B cell (primary cell): ENCODE data around the gene FOXL2NB. TPM values are rescaled to one million over a fixed set of nuclear protein-coding genes. Genes with fewer than 3 reads are reported as not detected.

Source experiments
- ATAC-seq: fragments of 200-7000 bp; cut with Tn5 transposase; one replicate; pipeline ENCODE4 v1.10.0; 2021; ENCODE audit warnings: low read depth, mild to moderate bottlenecking, moderate number of reproducible peaks, moderate library complexity
- CTCF ChIA-PET: fragments of 350-600 bp; sonication (Branson Sonifier 250); formaldehyde crosslinking; loops from one replicate; lab custom pipeline; 2021; ENCODE audit warnings: antibody characterized with exemption, inconsistent platforms; lab: Charles Lee
- POLR2A ChIA-PET: fragments of 350-600 bp; sonication (Branson Sonifier 250); formaldehyde crosslinking; loops from one replicate; lab custom pipeline; 2021; ENCODE audit warnings: antibody characterized with exemption; lab: Charles Lee
- DNase-seq: peaks from one replicate; pipeline ENCODE4 v3.0.0; 2013
- H2AFZ ChIP-seq: 2 replicates; pipeline ENCODE4 v1.6.1; 2012; ENCODE audit warnings: mild to moderate bottlenecking, low read depth, low read length; ENCODE audit not compliant: insufficient read depth, poor library complexity, severe bottlenecking
- H3K27ac ChIP-seq, 2 donors: 1 replicate in 1 of 2; 2 replicates in 1 of 2; pipeline ENCODE4 v1.5.1; 2012 to 2013; ENCODE audit warnings: low read length in 2 of 2, mild to moderate bottlenecking in 2 of 2, moderate library complexity in 1 of 2
- H3K27me3 ChIP-seq, 4 experiments: fragments of 200-600 bp in 1 of 4; sonication (generic) in 1 of 4; replicated peaks in 1 of 4; 1 replicate in 2 of 4; 2 replicates in 2 of 4; pipeline versions ENCODE4 v1.6.1 to v1.7.0; 2013 to 2016; ENCODE audit warnings: low read length in 3 of 4, mild to moderate bottlenecking in 2 of 4, mixed read lengths in 1 of 4, moderate library complexity in 1 of 4; ENCODE audit not compliant: insufficient read depth in 4 of 4, control insufficient read depth in 3 of 4; ENCODE audit errors: control extremely low read depth in 1 of 4
- H3K36me3 ChIP-seq, 2 experiments: replicated peaks in 1 of 2; 1 replicate in 1 of 2; 2 replicates in 1 of 2; pipeline versions ENCODE4 v1.6.1 to v1.7.1; 2013; ENCODE audit warnings: low read length in 1 of 2; ENCODE audit not compliant: insufficient read depth in 2 of 2, control insufficient read depth in 1 of 2; ENCODE audit errors: control extremely low read depth in 1 of 2, extremely low read depth in 1 of 2
- H3K4me1 ChIP-seq, 2 donors: fragments of 200-600 bp in 1 of 2; sonication (generic) in 1 of 2; 1 replicate in 1 of 2; 2 replicates in 1 of 2; pipeline versions ENCODE4 v1.5.1 to v1.6.1; 2013 to 2017; ENCODE audit warnings: low read length in 2 of 2; ENCODE audit not compliant: control insufficient read depth in 2 of 2, insufficient read depth in 2 of 2
- H3K4me2 ChIP-seq: replicated peaks from 2 replicates; pipeline ENCODE3; 2012; ENCODE audit warnings: mild to moderate bottlenecking, low read depth, low read length; ENCODE audit not compliant: poor library complexity, severe bottlenecking
- H3K4me3 ChIP-seq, 5 experiments: fragments of 200-600 bp in 1 of 5; sonication (generic) in 1 of 5; 1 replicate in 3 of 5; 2 replicates in 2 of 5; pipeline versions ENCODE4 v1.5.1 to v1.7.0; 2011 to 2016; ENCODE audit warnings: low read length in 4 of 5, mild to moderate bottlenecking in 4 of 5, low read depth in 2 of 5, control low read depth in 1 of 5, moderate library complexity in 1 of 5; ENCODE audit not compliant: insufficient read depth in 1 of 5; ENCODE audit errors: control extremely low read depth in 1 of 5, extremely low read depth in 1 of 5
- H3K79me2 ChIP-seq: fragments of 200-600 bp; sonication (generic); one replicate; pipeline ENCODE4 v1.6.0; 2016; ENCODE audit warnings: low read length; ENCODE audit not compliant: control insufficient read depth, insufficient read depth
- H3K9ac ChIP-seq: fragments of 200-600 bp; sonication (generic); 2 replicates; pipeline ENCODE4 v1.6.1; 2017; ENCODE audit warnings: mild to moderate bottlenecking, low read length, moderate library complexity
- H3K9me3 ChIP-seq, 3 donors: one replicate each; pipeline versions ENCODE4 v1.6.1 to v1.7.1; 2013; ENCODE audit warnings: low read length in 2 of 3; ENCODE audit not compliant: control insufficient read depth in 2 of 3, insufficient read depth in 1 of 3; ENCODE audit errors: control extremely low read depth in 1 of 3
- H4K20me1 ChIP-seq: 2 replicates; pipeline ENCODE4 v1.6.0; 2012; ENCODE audit warnings: mild to moderate bottlenecking, low read length; ENCODE audit not compliant: insufficient read depth, control insufficient read depth, poor library complexity, severe bottlenecking
- H3K27ac Mint-ChIP-seq: one replicate; pipeline ENCODE4 v1.8.0; 2021; ENCODE audit warnings: mixed read lengths
- H3K27me3 Mint-ChIP-seq: one replicate; pipeline ENCODE4 v1.8.0; 2021; ENCODE audit warnings: mixed read lengths
- H3K4me1 Mint-ChIP-seq: one replicate; pipeline ENCODE4 v1.8.0; 2021; ENCODE audit warnings: mixed read lengths
- H3K4me3 Mint-ChIP-seq: one replicate; pipeline ENCODE4 v1.8.0; 2021; ENCODE audit warnings: mixed read lengths
- H3K9me3 Mint-ChIP-seq: one replicate; pipeline ENCODE4 v1.8.0; 2022; ENCODE audit warnings: mixed read lengths; ENCODE audit not compliant: insufficient read depth
- CTCF ChIP-seq: fragments of 200-600 bp; IDR thresholded peaks from one replicate; pipeline ENCODE4 v1.8.0; 2022; ENCODE audit warnings: antibody characterized with exemption, mild to moderate bottlenecking
- EZH2 ChIP-seq: IDR thresholded peaks from 2 replicates; pipeline ENCODE4 v1.6.1; 2012; ENCODE audit warnings: borderline replicate concordance, low read depth, mild to moderate bottlenecking, moderate library complexity, low read length; ENCODE audit not compliant: insufficient read depth, poor library complexity, severe bottlenecking
- WGBS: methylation state at CpG from one replicate; pipeline ENCODE4 v1.1.5; 2013; ENCODE audit warnings: missing lambda C conversion rate; ENCODE audit not compliant: insufficient coverage; 5-methylcytosine and 5-hydroxymethylcytosine counted together
- intact Hi-C: fragments of 100-400 bp; cut with micrococcal nuclease; formaldehyde crosslinking; loops from one replicate; pipeline ENCODE4 v1.10.0; 2022
- polyA plus RNA-seq: library from polyadenylated mRNA; depleted of rRNA; stranded (reverse); fragments of >200 nt; gene quantifications from 2 replicates; pipeline ENCODE4 v1.2.3, GENCODE V29; 2012
- total RNA-seq, 2 donors: library from RNA; stranded (reverse); fragments of 120-200 nt in 1 of 2; gene quantifications; 1 replicate in 1 of 2; 2 replicates in 1 of 2; pipeline versions ENCODE4 v1.2.3 to v1.2.4, GENCODE V29; 2013 to 2022

Gene FOXL2NB
- total and polyA plus RNA-seq, 2 donors (not counting 1 experiment from before 2014, with no cell fraction given), result not detected

- intact Hi-C loops, result loop anchor here (10.0 kb wide), 1 partner anchor 761 kb away; the partner anchor contains the start of gene NMNAT3
- Histone ChIP-seq H2AFZ (no peak overlapping the region), H3K9me3 (peaks cover 0 to 4% (median 0%) of the 10 kb centered on the region in 3 donors), H3K27ac (no peak overlapping the region), H3K79me2 (no peaks in the 10 kb centered on the region), H3K4me2 (no peak overlapping the region), H3K27me3 (peaks cover 0 to 5% (median 0%) of the 10 kb centered on the region in 4 experiments), H4K20me1 (no peaks in the 10 kb centered on the region), H3K4me1 (peaks cover 3 to 18% of the 10 kb centered on the region in 2 donors), H3K4me3 (no peak overlapping the region), H3K36me3 (no peaks in the 10 kb centered on the region), H3K9ac (no peak overlapping the region)
- no peak for ATAC-seq
- Mint-ChIP-seq H3K9me3 (no peaks in the 10 kb centered on the region), H3K27ac (no peak overlapping the region), H3K27me3 (no peaks in the 10 kb centered on the region), H3K4me1 (peaks cover 13% of the 10 kb centered on the region), H3K4me3 (no peak overlapping the region)
- no peak for DNase-seq
- TF ChIP-seq EZH2 (no peak), CTCF (no peak)
- ChIA-PET CTCF (interaction anchor here (0.7 to 16.4 kb wide), 9 partner anchors 11 to 1376 kb away, joined by 3 to 461 read pairs (median 6); partner anchors contain the start of gene CEP70), POLR2A (no interaction called here)
- WGBS, result 96% methylated on average over 2 of the region's 3 CpGs
These were observed 33.3 kb upstream of the FOXL2NB start for GRCh38 chr3:138913766-138914165.

- H3K9me3 ChIP-seq, result peaks cover 0 to 4% (median 0%) of the 10 kb centered on the region in 3 donors
- 9% methylated on average over 18 of the region's 19 CpGs for WGBS
- H3K4me3 ChIP-seq, result peak overlapping the region; percentile 47 to 81 (median 70)
- H4K20me1 ChIP-seq, result no peaks in the 10 kb centered on the region
- H3K4me1 Mint-ChIP-seq, result peaks cover 13% of the 10 kb centered on the region
- peaks cover 3 to 18% of the 10 kb centered on the region in 2 donors for H3K4me1 ChIP-seq
- H3K4me2 ChIP-seq, result peak overlapping the region; percentile 96
- no peak for TF ChIP-seq CTCF
- TF ChIP-seq EZH2, result no peak
- peak overlapping the region; percentile 92 for H3K4me3 Mint-ChIP-seq
- peaks cover 0 to 5% (median 1%) of the 10 kb centered on the region in 4 experiments for H3K27me3 ChIP-seq
- no peaks in the 10 kb centered on the region for H3K36me3 ChIP-seq
- H3K9ac ChIP-seq, result peak overlapping the region; percentile 76
- POLR2A ChIA-PET, result interaction anchor here (1.0 to 1.8 kb wide), 2 partner anchors 81 to 321 kb away, joined by 3 to 18 read pairs; partner anchors contain the start of genes CEP70 and PIK3CB
- peak overlapping the region; percentile 39 for H3K27ac Mint-ChIP-seq
- ATAC-seq (peak; percentile 1), DNase-seq (no peak)
- peaks cover 8% of the 10 kb centered on the region for H3K27me3 Mint-ChIP-seq
- H3K27ac ChIP-seq, result no peak overlapping the region
- no peaks in the 10 kb centered on the region for H3K79me2 ChIP-seq
- peak overlapping the region; percentile 78 for H2AFZ ChIP-seq
- no peaks in the 10 kb centered on the region for H3K9me3 Mint-ChIP-seq
- CTCF ChIA-PET, result interaction anchor here (0.5 to 16.4 kb wide), 71 partner anchors 7 to 845 kb away, joined by 3 to 461 read pairs (median 5); partner anchors contain the start of genes CEP70, DBR1, FAIM and PIK3CB
- intact Hi-C loops, result loop anchor here (1.0 to 10.0 kb wide), 5 partner anchors 81 to 760 kb away; partner anchors contain the start of genes NMNAT3 and PIK3CB
These were observed 32.0 kb upstream of the FOXL2NB start for GRCh38 chr3:138914870-138915502.
